DMS79 (cell line): ENCODE measurements around the gene SNAP29.
"Not testable (repeated sequence)": the region's sequence is repeated elsewhere in the genome, so short reads cannot be mapped to it uniquely, and the experiment has no call there.

Source experiments
- DNase-seq: peaks from one replicate; lab custom pipeline; 2025; lab: John Stamatoyannopoulos, UW

Gene SNAP29

DNA sequence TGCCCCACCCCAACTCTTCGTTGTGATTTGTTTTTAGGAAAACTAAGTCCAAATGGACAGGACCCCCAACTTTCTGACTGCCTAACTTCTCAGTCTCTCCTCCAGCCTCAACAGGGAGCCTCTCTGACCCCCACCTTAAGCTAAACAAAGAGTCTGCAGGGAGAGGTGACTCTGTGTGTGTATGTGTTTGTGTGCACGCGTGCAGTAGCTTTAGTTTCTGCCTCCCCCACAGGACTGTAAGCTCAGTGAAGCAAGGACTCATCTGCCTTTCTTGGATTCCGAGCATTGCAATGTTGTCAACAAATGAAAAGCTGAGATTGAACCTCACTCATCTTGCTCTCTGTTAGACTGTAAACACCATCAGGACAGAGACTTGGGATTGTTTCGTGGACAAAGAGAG lies 7.9 kb downstream of the SNAP29 start:
- no peak for DNase-seq

DNA sequence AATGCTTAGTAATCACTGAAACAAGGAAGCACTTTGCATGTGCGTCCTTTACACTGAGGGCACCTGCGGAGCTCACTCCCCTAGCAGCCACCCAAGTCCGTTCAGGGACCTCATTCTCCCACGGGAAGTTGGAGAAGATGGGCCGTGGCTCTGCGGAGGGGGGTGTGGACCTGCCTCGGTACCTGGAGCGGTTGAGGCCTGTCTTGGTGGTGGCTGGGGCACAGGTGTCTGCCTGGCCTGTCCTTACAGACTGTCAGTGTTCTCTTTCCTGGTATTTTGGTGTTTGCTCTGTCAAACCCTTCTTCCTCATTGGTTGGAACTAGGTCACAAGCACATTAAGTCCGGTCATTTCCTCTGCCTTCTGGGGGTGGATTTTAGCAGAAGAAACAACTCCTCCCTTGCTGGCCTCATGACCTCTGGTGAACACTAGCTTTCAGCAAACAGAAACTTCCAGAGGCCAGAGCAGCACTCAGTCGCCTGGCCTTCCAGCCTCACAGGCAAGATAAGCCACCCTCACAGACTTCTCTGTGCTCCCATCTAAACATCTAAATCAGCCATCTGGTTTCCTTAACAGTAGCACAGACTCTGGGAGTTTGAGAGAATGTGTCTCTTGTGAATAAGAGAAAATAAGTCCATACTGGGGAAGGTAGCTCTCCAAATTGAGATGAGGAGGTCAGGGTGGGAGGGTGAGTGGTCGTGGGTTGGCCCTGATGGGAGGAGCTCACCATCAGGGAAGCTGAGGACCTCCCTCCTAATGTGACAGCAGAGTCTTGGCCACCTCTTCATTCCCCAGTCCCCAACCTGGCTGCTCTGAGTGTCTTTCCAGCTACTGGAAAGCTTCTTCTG lies 8.6 kb downstream of the SNAP29 start:
- DNase-seq, result no peak

DNA sequence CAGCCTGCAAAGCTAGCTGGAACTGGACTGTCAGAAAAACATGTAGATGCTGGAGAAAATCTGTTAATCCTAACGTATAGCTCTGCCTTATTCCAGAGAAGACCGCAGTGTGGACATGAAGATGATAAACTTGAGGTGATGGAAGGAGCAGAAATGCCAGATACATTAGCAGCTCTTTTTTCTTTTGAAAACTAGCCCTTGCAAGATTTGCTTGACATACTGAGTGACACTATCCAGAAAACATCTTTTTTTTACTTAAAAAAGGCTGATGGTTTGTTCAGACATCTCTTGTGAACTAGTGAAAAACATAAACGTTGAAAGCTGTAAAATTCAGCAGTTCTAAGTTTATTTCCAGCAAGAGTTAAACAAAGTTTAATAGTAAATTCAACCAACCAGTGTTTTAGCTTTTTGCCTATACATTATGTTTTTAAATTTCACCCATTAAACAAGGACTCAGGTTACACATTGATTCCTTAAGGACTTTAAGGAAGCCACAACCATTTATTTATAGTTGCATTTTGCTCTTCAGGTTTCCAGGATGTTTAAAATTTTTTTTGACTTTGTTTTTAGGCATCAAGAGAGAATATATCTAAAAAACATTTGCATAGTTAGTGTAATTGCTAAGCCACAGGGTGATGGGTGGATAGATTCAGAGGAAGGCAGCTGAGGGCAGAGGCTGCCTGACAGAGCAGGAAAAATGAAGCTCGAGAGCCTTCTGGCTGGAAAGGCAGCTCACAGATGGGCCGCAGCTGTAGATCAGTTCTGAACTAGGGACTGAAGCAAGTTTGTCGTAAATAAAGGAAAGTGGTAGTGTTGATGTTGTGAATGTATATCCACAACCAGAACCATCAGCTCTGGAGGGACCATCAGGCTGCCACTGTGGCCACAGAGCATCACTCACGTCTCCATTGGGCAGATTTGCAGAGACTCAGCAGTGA lies 9.5 kb downstream of the SNAP29 start:
- DNase-seq, result no peak

- DNase-seq, result no peak
Observed at GRCh38 chr22:20869234-20869633, 10.4 kb downstream of the SNAP29 start.

DNA sequence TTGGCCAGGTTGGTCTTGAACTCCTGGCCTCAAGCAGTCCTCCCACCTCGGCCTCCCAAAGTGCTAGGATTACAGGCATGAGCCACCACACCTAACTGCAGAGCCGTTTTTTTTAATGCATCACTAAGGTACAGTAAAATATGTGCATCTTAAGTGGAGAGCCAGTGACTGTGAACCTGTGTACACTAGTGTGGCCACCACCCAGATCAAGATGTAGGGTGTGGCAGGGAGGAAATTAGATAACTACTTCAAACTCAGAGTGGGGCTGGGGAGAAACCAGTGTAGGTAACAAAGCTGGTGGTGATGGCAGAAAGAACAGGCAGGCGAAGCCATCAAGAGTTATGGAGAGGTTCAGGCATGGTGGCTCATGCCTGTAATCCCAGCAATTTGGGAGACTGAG lies 14.4 kb downstream of the SNAP29 start:
- no peak for DNase-seq

DNA sequence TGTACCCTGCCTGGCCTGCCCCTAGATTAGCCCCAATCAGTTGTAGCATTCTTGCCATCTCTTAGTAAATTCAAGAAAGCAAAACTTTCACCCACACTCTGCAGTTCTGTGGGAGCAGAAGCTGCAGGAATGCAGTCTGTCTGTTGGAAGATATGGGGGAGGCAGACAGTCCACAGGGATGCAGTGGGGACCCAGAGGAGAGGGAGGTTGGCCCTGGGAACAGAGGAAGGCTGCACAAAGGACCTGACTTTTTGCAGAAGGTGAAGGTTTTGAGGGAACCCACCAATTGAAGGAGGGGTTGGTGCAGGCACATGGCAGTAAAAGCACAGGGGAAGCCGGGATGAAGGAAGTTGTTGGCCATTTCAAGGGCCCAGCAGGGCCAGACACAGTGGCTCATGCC lies 16.5 kb downstream of the SNAP29 start:
- no peak for DNase-seq

DNA sequence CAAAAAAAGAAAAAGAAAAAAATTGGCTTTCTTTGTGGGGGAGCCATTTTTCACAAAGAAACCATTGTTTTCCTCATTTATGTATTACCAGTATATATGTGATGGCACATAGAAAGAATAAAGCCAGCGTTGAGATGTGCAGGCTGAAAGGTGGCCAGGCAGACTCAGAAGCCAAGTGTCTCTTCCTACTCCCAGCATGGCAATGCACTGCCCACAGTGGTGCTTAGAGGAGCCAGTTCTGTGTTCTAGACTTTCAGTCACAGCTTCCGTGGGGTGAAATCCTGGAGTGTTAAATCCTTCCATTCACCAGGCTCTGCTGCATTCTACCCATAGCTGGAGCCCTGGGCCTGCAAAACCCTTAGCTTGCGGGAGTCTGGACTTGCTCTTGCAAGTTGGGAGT lies 18.9 kb downstream of the SNAP29 start:
- no peak for DNase-seq

DNA sequence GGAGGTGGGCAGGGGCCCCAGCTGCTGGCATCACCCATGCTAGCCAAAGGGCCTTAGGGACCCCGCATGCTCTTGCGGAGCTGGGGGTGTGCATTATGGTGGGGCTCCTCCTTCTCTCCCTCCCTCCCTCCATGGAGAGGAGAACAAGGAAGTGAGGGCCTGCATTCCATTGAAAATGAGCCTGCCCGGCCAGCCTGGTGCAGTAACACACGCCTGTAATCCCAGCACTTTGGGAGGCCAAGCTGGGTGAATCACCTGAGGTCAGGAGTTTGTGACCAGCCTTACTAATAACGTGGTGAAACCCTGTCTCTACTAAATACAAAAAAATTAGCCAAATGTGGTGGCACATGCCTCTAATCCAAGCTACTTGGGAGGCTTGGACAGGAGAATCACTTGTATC lies 22.4 kb downstream of the SNAP29 start:
- no peak for DNase-seq

DNA sequence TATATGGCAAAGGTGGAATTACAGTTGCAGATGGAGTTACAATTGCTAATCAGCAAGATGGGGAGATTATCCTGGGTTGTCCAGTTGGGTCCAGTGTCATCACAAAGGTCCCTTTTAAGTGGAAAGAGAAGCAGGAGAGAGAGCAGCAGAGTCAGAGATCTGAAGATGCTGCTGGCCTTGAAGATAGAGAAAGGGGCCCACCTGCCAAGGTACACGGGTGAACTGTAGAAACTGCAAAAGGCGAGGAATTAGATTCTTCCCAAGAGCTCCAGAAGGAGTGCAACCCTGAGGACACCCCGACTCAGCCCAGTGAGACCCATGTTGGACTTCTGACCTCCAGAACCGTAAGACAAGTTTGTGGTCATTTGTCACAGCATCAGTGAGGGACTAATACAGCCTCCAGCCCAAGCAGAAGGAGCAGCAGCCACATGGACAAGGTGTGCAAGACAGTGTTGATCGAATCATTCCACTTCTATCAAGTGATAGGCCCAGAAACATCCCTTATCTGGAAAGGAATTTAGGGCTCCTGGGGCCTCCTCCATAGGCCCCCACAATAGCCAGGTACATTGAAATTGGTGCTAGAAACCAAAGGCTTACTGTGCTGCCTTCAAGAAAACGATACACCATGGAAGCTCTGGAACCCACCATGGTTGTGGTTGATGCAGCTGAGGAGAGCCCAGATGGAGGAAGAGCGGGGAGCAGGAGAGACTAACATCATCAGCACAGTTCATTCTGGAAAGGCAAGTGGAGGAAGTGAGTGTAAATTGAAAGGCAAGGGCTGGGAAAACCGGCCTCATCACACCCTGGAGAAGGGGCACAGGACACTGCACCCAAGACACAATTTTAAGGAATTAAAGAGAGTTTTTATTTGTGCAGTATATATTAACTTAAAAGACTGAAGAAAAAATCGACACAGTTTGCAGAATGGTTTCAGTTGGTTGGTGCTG lies 23.3 kb downstream of the SNAP29 start:
- no peak for DNase-seq

DNA sequence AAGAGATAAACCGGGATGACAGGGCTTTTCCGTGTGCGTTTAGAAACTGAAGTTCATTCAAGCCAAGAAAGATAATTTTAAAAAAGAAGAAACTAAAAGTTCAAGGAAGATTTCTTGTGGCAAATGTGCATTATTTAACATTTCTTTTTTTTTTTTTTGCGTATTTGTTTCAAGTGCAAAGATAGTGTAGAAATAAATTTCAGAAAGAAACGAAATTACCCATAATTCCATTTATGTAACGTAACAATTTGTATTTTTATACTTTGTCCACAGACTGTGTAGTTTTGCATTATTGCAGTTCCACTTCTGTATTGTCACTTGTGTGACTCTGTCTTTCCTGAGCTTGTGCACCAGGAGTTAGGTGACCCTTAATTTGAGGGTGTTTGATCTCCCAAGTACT lies 24.0 kb downstream of the SNAP29 start:
- no peak for DNase-seq

- DNase-seq, result no peak
Observed at GRCh38 chr22:20884454-20884853, 25.6 kb downstream of the SNAP29 start.

- DNase-seq, result no peak
Observed at GRCh38 chr22:20885017-20885556, 26.3 kb downstream of the SNAP29 start.

GRCh38 chr22:20885557-20886323 lies 26.9 kb downstream of the SNAP29 start:
- DNase-seq, result no peak

- no peak for DNase-seq
Observed at GRCh38 chr22:20887375-20887774, 28.6 kb downstream of the SNAP29 start.

- DNase-seq, result no peak
Observed at GRCh38 chr22:20889025-20889704, 30.4 kb downstream of the SNAP29 start.

- DNase-seq, result no peak
Observed at GRCh38 chr22:20889904-20890540, 31.2 kb downstream of the SNAP29 start.

DNA sequence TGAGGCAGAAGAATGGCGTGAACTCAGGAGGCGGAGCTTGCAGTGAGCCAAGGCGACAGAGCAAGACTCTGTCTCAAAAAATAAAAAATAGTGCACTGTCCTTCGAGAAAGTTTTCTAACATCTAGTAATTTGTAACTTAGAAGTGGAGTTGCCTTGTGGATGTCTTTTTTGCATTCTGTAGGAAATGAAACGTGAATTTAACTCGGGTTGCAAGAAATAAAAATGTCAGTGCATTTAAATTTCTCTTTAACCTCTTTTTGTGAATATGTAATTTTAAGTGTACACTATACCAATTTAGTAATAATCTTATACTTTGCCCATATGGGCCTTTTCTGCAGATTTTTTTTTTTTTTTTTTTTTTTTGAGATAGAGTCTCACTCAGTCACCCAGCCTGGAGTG lies 32.2 kb downstream of the SNAP29 start:
- DNase-seq, result no peak

DNA sequence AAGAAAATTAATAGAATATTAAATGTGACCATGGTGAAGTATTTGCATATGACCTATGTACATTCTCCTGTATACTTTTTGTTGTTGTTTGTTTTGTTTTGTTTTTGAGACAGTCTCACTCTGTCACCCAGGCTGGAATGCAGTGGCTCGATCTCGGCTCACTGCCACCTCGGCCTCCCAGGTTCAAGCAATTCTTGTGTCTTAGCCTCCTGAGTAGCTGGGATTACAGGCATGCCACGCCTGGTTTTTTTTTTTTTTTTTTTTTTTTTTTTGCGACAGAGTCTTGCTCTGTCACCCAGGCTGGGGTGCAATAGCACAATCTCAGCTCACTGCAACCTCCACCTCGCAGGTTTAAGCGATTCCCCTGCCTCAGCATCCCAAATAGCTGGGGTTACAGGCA lies 38.9 kb downstream of the SNAP29 start:
- DNase-seq, result not testable (repeated sequence)

GRCh38 chr22:20899827-20900423 lies 41.1 kb downstream of the SNAP29 start:
- DNase-seq, result no peak
